Loucy (cell line): Measurements from ENCODE around the gene BCAR3.

Experiments
- H2AFZ ChIP-seq: fragments of 200-600 bp; sonication (generic); 2 replicates; pipeline ENCODE4 v1.6.0; 2016; ENCODE audit warnings: antibody characterized with exemption, mild to moderate bottlenecking, low read length, moderate library complexity
- H3F3A ChIP-seq: fragments of 200-600 bp; 2 replicates; pipeline ENCODE4 v1.6.0; 2016; ENCODE audit warnings: antibody characterized with exemption, low read depth, mild to moderate bottlenecking
- H3K27me3 ChIP-seq: fragments of 200-600 bp; sonication (generic); 2 replicates; pipeline ENCODE4 v1.6.1; 2014; ENCODE audit warnings: low read length, mild to moderate bottlenecking; ENCODE audit not compliant: insufficient read depth, poor library complexity, severe bottlenecking
- H3K36me3 ChIP-seq: fragments of 200-600 bp; sonication (generic); 2 replicates; pipeline ENCODE4 v1.6.1; 2016; ENCODE audit warnings: low read length; ENCODE audit not compliant: insufficient read depth
- H3K4me1 ChIP-seq: fragments of 200-600 bp; sonication (generic); 2 replicates; pipeline ENCODE4 v1.5.1; 2014; ENCODE audit warnings: low read length, mild to moderate bottlenecking; ENCODE audit not compliant: insufficient read depth, poor library complexity, severe bottlenecking
- H3K4me2 ChIP-seq: fragments of 200-600 bp; sonication (generic); 2 replicates; pipeline ENCODE4 v1.6.0; 2014; ENCODE audit warnings: antibody characterized with exemption, low read length, low read depth, mild to moderate bottlenecking; ENCODE audit not compliant: poor library complexity, severe bottlenecking
- H3K4me3 ChIP-seq: fragments of 200-600 bp; sonication (generic); 2 replicates; pipeline ENCODE4 v1.5.1; 2014; ENCODE audit warnings: low read length, mild to moderate bottlenecking, mixed read lengths; ENCODE audit not compliant: poor library complexity, severe bottlenecking
- H3K79me2 ChIP-seq: fragments of 200-600 bp; sonication (generic); 2 replicates; pipeline ENCODE4 v1.6.1; 2014; ENCODE audit warnings: low read length; ENCODE audit not compliant: insufficient read depth
- H3K9ac ChIP-seq: fragments of 200-600 bp; sonication (generic); 2 replicates; pipeline ENCODE4 v1.6.0; 2014; ENCODE audit warnings: mild to moderate bottlenecking, low read depth, low read length, moderate library complexity; ENCODE audit not compliant: poor library complexity, severe bottlenecking
- H3K9me2 ChIP-seq: fragments of 200-600 bp; sonication (generic); replicated peaks from 2 replicates; pipeline ENCODE4 v1.6.1; 2016; ENCODE audit warnings: low read depth, low read length, mixed read lengths
- H3K9me3 ChIP-seq: fragments of 200-600 bp; sonication (generic); 2 replicates; pipeline ENCODE4 v1.6.1; 2014; ENCODE audit warnings: mild to moderate bottlenecking, antibody characterized with exemption, low read length, low read depth; ENCODE audit not compliant: insufficient read depth
- H4K20me1 ChIP-seq: fragments of 200-600 bp; sonication (generic); 2 replicates; pipeline ENCODE4 v1.6.0; 2014; ENCODE audit warnings: antibody characterized with exemption, low read length, mild to moderate bottlenecking; ENCODE audit not compliant: insufficient read depth, poor library complexity, severe bottlenecking
- EZH2phosphoT487 ChIP-seq: fragments of 200-600 bp; IDR thresholded peaks from 2 replicates; pipeline ENCODE4 v1.6.1; 2018; ENCODE audit warnings: antibody characterized with exemption, mild to moderate bottlenecking, moderate library complexity, borderline replicate concordance
- TF ChIP-seq, protein P1 (sequence below): fragments of 200-600 bp; sonication (generic); conservative IDR thresholded peaks from 2 replicates; pipeline ENCODE4 v1.5.1; 2014; ENCODE audit warnings: mild to moderate bottlenecking, antibody characterized with exemption, low read length

BCAR3 gene

GRCh38 chr1:93616996-93617669 is 64.5 kb downstream of the BCAR3 start:
- Histone ChIP-seq H3K9me3 (no peaks in the 10 kb centered on the region), H3K4me2 (no peak overlapping the region), H3K36me3 (no peaks in the 10 kb centered on the region), H3K9ac (no peak overlapping the region), H3K9me2 (no peaks in the 10 kb centered on the region), H3K27me3 (no peaks in the 10 kb centered on the region), H4K20me1 (no peaks in the 10 kb centered on the region), H2AFZ (no peak overlapping the region; the same call in 1 of the 2 replicates), H3K4me3 (no peak overlapping the region), H3K79me2 (no peaks in the 10 kb centered on the region), H3K4me1 (peaks cover 10% of the 10 kb centered on the region), H3F3A (no peaks in the 10 kb centered on the region)
- TF ChIP-seq, protein P1, sequence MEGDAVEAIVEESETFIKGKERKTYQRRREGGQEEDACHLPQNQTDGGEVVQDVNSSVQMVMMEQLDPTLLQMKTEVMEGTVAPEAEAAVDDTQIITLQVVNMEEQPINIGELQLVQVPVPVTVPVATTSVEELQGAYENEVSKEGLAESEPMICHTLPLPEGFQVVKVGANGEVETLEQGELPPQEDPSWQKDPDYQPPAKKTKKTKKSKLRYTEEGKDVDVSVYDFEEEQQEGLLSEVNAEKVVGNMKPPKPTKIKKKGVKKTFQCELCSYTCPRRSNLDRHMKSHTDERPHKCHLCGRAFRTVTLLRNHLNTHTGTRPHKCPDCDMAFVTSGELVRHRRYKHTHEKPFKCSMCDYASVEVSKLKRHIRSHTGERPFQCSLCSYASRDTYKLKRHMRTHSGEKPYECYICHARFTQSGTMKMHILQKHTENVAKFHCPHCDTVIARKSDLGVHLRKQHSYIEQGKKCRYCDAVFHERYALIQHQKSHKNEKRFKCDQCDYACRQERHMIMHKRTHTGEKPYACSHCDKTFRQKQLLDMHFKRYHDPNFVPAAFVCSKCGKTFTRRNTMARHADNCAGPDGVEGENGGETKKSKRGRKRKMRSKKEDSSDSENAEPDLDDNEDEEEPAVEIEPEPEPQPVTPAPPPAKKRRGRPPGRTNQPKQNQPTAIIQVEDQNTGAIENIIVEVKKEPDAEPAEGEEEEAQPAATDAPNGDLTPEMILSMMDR: no peak
- no peak for TF ChIP-seq EZH2phosphoT487

DNA sequence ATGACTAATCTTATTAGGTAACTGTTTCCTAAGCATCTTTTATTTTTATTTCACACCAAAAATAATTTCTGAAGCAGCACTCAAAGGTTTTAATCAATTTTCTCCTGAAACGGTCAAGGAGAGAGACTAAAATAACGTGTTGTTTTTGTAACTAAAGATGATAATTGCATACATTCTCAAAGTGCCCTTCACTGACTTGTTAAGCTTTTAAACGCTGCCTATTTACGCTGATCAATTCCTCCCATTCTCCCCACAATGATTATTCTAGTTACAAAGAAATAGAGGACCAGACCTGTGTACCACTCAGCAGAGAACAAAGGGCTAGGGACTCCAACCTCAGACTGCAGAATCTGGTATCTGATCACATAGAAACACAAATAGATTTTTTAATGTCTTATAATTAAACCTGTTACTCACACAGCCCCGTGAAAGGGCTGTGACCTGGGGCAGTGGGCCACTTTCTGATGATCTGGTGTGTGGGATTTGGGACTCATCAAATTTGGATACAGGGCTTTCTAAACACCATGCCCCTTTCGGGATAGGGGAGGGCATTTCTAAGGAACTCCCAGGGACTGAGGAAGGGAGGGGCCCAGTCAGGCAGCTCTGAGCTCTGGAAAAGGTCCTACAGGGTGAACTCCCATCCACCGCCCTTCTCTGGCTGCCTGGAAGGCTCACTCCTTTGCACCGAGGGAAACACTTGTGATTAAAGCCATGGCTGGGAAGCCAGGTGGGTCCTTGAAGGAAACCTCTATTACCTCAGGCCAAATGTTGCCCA is 65.2 kb downstream of the BCAR3 start:
- Histone ChIP-seq H3K4me2 (no peak overlapping the region), H4K20me1 (no peaks in the 10 kb centered on the region), H3K4me3 (no peak overlapping the region), H3F3A (no peaks in the 10 kb centered on the region), H2AFZ (no peak overlapping the region), H3K9me3 (no peaks in the 10 kb centered on the region), H3K79me2 (no peaks in the 10 kb centered on the region), H3K9me2 (no peaks in the 10 kb centered on the region), H3K4me1 (peaks cover 10% of the 10 kb centered on the region), H3K9ac (no peak overlapping the region), H3K27me3 (no peaks in the 10 kb centered on the region), H3K36me3 (no peaks in the 10 kb centered on the region)
- no peak for TF ChIP-seq EZH2phosphoT487
- TF ChIP-seq, protein P1: no peak

DNA sequence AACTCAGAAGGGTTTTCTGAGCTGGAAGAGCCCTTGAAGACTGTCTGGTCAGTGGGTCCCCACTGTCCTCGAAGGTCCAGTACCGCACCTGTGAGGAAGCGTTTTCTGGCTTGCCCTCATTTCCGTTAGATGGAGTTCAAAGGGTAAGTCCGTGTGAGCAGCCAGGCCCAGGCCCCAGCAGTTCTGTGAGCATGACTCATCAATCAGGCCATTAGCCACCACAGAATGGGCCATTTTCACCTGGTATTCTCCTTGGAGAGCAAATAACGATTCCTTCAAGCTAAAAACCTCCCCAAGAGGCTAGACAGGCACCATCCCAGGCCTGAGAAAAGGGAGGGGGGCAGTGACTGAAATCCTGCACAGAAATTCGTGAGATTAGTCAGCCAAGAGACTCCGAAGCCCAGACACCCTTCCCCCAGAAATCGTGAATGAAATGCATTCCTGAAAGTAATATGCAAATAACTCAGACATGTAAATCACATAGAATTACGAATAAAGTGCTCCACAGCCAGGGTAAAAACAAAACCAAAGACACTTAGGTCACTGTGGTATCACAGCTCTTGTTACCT is 66.0 kb downstream of the BCAR3 start:
- H3K79me2 ChIP-seq: no peaks in the 10 kb centered on the region

More for the DNA sequence above, 66.0 kb downstream of the BCAR3 start:
- no peak overlapping the region for H3K4me2 ChIP-seq
- no peak for TF ChIP-seq EZH2phosphoT487
- TF ChIP-seq, protein P1: no peak
- H4K20me1 ChIP-seq: no peaks in the 10 kb centered on the region
- peaks cover 10% of the 10 kb centered on the region for H3K4me1 ChIP-seq
- no peaks in the 10 kb centered on the region for H3K36me3 ChIP-seq
- no peaks in the 10 kb centered on the region for H3F3A ChIP-seq
- H3K9ac ChIP-seq: no peak overlapping the region
- no peaks in the 10 kb centered on the region for H3K9me2 ChIP-seq
- no peak overlapping the region for H2AFZ ChIP-seq
- no peaks in the 10 kb centered on the region for H3K27me3 ChIP-seq
- no peak overlapping the region for H3K4me3 ChIP-seq
- H3K9me3 ChIP-seq: no peaks in the 10 kb centered on the region
